Vagina (tissue), 2 donors: Measurements from ENCODE around the gene CAMK4.

Source experiments
- POLR2A ChIP-seq, 2 donors: fragments of 450-650 bp; IDR thresholded peaks; one replicate each; pipeline ENCODE4 v1.6.1; 2017; ENCODE audit warnings: antibody characterized with exemption in 2 of 2, mild to moderate bottlenecking in 2 of 2, moderate library complexity in 2 of 2
- POLR2AphosphoS5 ChIP-seq, 2 donors: sonication (generic); formaldehyde crosslinking; IDR thresholded peaks; one replicate each; pipeline ENCODE4 v1.9.0; 2017; ENCODE audit warnings: antibody characterized with exemption in 2 of 2, mild to moderate bottlenecking in 2 of 2, low read depth in 1 of 2; ENCODE audit not compliant: insufficient read depth in 1 of 2
- TF ChIP-seq, protein P1 (sequence below), 3 experiments: fragments of 450-650 bp in 2 of 3; fragments of 200-600 bp in 1 of 3; sonication (generic) in 1 of 3; IDR thresholded peaks; one replicate each; pipeline ENCODE4 v1.5.1; 2017 to 2019; ENCODE audit warnings: antibody characterized with exemption in 3 of 3, mild to moderate bottlenecking in 2 of 3, moderate library complexity in 2 of 3

DNA sequence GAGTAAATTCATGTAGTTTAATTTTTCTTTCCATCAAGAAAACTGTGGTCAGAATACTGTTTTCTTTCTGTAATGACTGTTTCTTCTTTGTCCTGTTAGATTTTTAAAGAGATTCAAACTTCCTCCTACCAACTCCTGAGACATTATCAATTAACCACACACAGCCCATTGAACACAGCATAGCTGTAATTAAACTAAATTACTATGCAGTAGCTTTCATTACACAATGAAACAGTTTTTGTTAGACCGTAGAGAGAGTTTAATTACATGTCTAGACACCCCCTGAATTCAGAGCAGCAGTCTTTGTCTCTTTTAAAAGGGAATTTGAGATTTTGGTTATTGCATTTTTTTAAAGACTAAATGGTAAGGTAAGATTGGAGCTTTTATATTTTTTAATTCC lies 210.6 kb downstream of the CAMK4 start:
- TF ChIP-seq, protein P1, sequence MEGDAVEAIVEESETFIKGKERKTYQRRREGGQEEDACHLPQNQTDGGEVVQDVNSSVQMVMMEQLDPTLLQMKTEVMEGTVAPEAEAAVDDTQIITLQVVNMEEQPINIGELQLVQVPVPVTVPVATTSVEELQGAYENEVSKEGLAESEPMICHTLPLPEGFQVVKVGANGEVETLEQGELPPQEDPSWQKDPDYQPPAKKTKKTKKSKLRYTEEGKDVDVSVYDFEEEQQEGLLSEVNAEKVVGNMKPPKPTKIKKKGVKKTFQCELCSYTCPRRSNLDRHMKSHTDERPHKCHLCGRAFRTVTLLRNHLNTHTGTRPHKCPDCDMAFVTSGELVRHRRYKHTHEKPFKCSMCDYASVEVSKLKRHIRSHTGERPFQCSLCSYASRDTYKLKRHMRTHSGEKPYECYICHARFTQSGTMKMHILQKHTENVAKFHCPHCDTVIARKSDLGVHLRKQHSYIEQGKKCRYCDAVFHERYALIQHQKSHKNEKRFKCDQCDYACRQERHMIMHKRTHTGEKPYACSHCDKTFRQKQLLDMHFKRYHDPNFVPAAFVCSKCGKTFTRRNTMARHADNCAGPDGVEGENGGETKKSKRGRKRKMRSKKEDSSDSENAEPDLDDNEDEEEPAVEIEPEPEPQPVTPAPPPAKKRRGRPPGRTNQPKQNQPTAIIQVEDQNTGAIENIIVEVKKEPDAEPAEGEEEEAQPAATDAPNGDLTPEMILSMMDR (IDR thresholded peaks at IDR 0.05): no peak
- no peak for TF ChIP-seq POLR2A (IDR thresholded peaks at IDR 0.05)
- no peak for TF ChIP-seq POLR2AphosphoS5 (IDR thresholded peaks at IDR 0.05; ENCODE audit: insufficient read depth in 1 of 2, low read depth in 1 of 2)
